A673 (cell line): ENCODE measurements around the gene TMEM255B. TPM values are rescaled to one million over a fixed set of nuclear protein-coding genes. Genes with fewer than 3 reads are reported as not detected.

ENCODE experiments used
- BruUV-seq: library from RNA; stranded (reverse); fragments of 400-500 nt; replicated peaks from 2 replicates; lab custom pipeline; 2021; lab: Mats Ljungman, UMichigan
- CTCF ChIA-PET: fragments of 300-600 bp; sonication (Branson Sonifier 250); formaldehyde crosslinking; loops from one replicate; lab custom pipeline; 2022; ENCODE audit warnings: antibody characterized with exemption; lab: Charles Lee
- POLR2A ChIA-PET: fragments of 300-600 bp; sonication (Branson Sonifier 250); formaldehyde crosslinking; loops from one replicate; lab custom pipeline; 2022; ENCODE audit warnings: antibody characterized with exemption; ENCODE audit not compliant: low non-redundant PET; lab: Charles Lee
- DNase-seq: peaks from one replicate; pipeline ENCODE4 v3.0.0-alpha.2; 2015; ENCODE audit warnings: low spot score
- H3K27ac ChIP-seq: fragments of 200-600 bp; sonication (generic); 2 replicates; pipeline ENCODE4 v1.5.1; 2016; ENCODE audit warnings: mixed run types, low read depth, mild to moderate bottlenecking, mixed read lengths, antibody characterized with exemption, low read length; ENCODE audit not compliant: poor library complexity, severe bottlenecking
- H3K27me3 ChIP-seq: fragments of 200-600 bp; sonication (generic); replicated peaks from 2 replicates; pipeline ENCODE4 v1.6.1; 2017; ENCODE audit warnings: mixed run types, low read depth, mild to moderate bottlenecking, mixed read lengths, antibody characterized with exemption, low read length; ENCODE audit not compliant: insufficient read depth, poor library complexity
- H3K36me3 ChIP-seq: fragments of 200-600 bp; sonication (generic); 2 replicates; pipeline ENCODE4 v1.6.1; 2016; ENCODE audit warnings: mixed run types, mild to moderate bottlenecking, mixed read lengths, antibody characterized with exemption, low read length; ENCODE audit not compliant: insufficient read depth, poor library complexity, severe bottlenecking
- H3K4me1 ChIP-seq: fragments of 200-600 bp; sonication (generic); 2 replicates; pipeline ENCODE4 v1.6.1; 2017; ENCODE audit warnings: mixed run types, mild to moderate bottlenecking, mixed read lengths, antibody characterized with exemption, low read length; ENCODE audit not compliant: insufficient read depth, poor library complexity, severe bottlenecking
- H3K4me3 ChIP-seq: fragments of 200-600 bp; sonication (generic); 2 replicates; pipeline ENCODE4 v1.5.1; 2016; ENCODE audit warnings: low read depth, mixed run types, mild to moderate bottlenecking, mixed read lengths, low read length; ENCODE audit not compliant: poor library complexity, severe bottlenecking
- H3K9me3 ChIP-seq: fragments of 200-600 bp; sonication (generic); 2 replicates; pipeline ENCODE4 v1.6.1; 2016; ENCODE audit warnings: mixed run types, low read depth, mild to moderate bottlenecking, mixed read lengths, antibody characterized with exemption, low read length; ENCODE audit not compliant: poor library complexity, severe bottlenecking
- EZH2 ChIP-seq: fragments of 200-600 bp; sonication (generic); IDR thresholded peaks from 2 replicates; pipeline ENCODE4 v1.6.1; 2017; ENCODE audit warnings: borderline replicate concordance, low read depth, mild to moderate bottlenecking, mixed read lengths, antibody characterized with exemption, low read length; ENCODE audit not compliant: poor library complexity, severe bottlenecking
- intact Hi-C: fragments of 100-400 bp; cut with micrococcal nuclease; formaldehyde crosslinking; loops from one replicate; pipeline ENCODE4 v1.10.0; 2022; ENCODE audit not compliant: unreplicated experiment
- total RNA-seq: library from RNA; stranded (reverse); gene quantifications from 2 replicates; pipeline ENCODE4 v1.2.3, GENCODE V29; 2021
- TF ChIP-seq, protein P1 (sequence below): fragments of 300-800, 200-600 bp; sonication (generic); conservative IDR thresholded peaks from 2 replicates; pipeline ENCODE4 v1.5.1; 2017; ENCODE audit warnings: low read depth, mild to moderate bottlenecking, antibody characterized with exemption, low read length, moderate library complexity, mixed read lengths

Gene TMEM255B
- total RNA-seq, 1 experiment from 2014 or later: 0.06 TPM

DNA sequence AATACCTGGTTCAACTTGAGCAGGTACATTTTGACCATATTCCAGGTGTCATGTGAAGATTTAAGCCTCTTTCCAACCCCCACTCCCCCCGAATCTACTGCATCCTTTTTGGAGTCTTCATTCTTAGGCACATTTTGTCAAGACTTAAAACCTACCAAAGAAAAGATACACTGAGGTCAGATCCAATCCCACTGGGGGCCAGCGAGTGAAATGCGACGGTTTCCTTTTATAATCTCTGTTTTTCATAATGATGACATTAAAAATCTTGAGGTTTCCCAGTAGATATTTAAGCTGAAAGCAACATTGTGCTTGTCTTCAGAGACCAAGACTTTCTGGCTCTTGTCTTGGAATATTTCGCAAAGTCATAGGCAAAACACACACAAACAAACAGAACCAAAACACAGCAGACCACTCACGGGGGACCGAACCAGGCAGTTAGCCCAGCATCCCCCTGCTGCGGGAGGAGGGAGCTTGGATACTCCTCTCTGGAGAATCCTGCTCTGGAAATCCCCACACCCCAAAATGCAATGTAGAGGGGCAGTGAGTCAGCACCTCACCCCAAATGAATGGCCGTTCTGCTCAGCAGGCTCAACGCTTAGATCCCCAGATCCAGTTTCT, 105.4 kb downstream of the TMEM255B start:
- intact Hi-C loops: no loop called here
- CTCF ChIA-PET: no interaction called here
- POLR2A ChIA-PET: no interaction called here
- H3K9me3 ChIP-seq: no peaks in the 10 kb centered on the region
- TF ChIP-seq, protein P1, sequence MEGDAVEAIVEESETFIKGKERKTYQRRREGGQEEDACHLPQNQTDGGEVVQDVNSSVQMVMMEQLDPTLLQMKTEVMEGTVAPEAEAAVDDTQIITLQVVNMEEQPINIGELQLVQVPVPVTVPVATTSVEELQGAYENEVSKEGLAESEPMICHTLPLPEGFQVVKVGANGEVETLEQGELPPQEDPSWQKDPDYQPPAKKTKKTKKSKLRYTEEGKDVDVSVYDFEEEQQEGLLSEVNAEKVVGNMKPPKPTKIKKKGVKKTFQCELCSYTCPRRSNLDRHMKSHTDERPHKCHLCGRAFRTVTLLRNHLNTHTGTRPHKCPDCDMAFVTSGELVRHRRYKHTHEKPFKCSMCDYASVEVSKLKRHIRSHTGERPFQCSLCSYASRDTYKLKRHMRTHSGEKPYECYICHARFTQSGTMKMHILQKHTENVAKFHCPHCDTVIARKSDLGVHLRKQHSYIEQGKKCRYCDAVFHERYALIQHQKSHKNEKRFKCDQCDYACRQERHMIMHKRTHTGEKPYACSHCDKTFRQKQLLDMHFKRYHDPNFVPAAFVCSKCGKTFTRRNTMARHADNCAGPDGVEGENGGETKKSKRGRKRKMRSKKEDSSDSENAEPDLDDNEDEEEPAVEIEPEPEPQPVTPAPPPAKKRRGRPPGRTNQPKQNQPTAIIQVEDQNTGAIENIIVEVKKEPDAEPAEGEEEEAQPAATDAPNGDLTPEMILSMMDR: no peak
- no peak for TF ChIP-seq EZH2
- H3K36me3 ChIP-seq: no peaks in the 10 kb centered on the region
- no TSS peak for BruUV-seq
- H3K4me3 ChIP-seq: peak overlapping the region; percentile 48
- H3K4me1 ChIP-seq: peaks cover 8% of the 10 kb centered on the region
- no peak for DNase-seq
- H3K27ac ChIP-seq: no peak overlapping the region
- H3K27me3 ChIP-seq: peaks cover 51% of the 10 kb centered on the region

DNA sequence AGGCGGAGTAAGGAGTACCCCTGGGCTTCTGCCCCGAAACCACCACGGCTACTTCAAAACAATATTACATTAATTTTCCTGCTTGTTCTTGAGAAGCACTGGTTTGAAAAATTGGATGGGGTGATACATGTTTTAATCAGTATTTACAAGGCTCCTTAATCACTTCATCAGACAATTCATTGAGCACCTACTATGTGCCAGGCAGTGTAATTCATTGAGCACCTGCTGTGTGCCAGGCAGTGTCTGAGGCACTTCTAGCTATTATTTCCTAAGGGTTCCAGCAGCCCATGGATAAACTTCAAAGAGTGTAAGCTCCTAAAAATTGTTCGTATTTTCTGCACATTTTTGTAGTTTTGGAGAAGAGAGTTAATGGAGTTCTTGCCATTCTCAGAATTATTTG, 106.4 kb downstream of the TMEM255B start:
- H3K9me3 ChIP-seq: no peaks in the 10 kb centered on the region
- H3K27ac ChIP-seq: no peak overlapping the region
- intact Hi-C loops: no loop called here
- TF ChIP-seq, protein P1: no peak
- no peak for TF ChIP-seq EZH2
- POLR2A ChIA-PET: no interaction called here
- DNase-seq: no peak
- BruUV-seq: no TSS peak
- no peaks in the 10 kb centered on the region for H3K36me3 ChIP-seq
- H3K4me1 ChIP-seq: peaks cover 8% of the 10 kb centered on the region
- H3K4me3 ChIP-seq: no peak overlapping the region
- H3K27me3 ChIP-seq: peaks cover 54% of the 10 kb centered on the region
- CTCF ChIA-PET: no interaction called here

Other genes with a start within 250 kb of the TMEM255B start
- gene TFDP1, start 174.5 kb upstream of the TMEM255B start, total RNA-seq: 141 and 153 TPM in 2 replicates
- gene ATP4B, start 101.0 kb upstream of the TMEM255B start, total RNA-seq: not detected in 2 replicates
- not detected in 2 replicates for gene GRK1, start 92.0 kb upstream of the TMEM255B start, total RNA-seq
- gene GAS6, start 104.8 kb downstream of the TMEM255B start, total RNA-seq: 0.67 and 0.79 TPM in 2 replicates
- 3.1 and 3.6 TPM in 2 replicates for gene C13orf46, start 214.8 kb downstream of the TMEM255B start, total RNA-seq